AG09309 (cell line): ENCODE results near the gene RNF19B.
A peak's percentile ranks its signal among the peaks of the same experiment; 100 is the strongest.

Source experiments
- DNase-seq: peaks from one replicate; pipeline ENCODE4 v3.0.0-alpha.2; 2010; ENCODE audit warnings: low read depth
- H3K4me3 ChIP-seq: 2 replicates; pipeline ENCODE4 v1.5.1; 2011; ENCODE audit warnings: mild to moderate bottlenecking, low read depth, low read length, moderate library complexity; ENCODE audit not compliant: control insufficient read depth
- CTCF ChIP-seq: IDR thresholded peaks from 2 replicates; pipeline ENCODE4 v1.5.1; 2011; ENCODE audit warnings: mild to moderate bottlenecking, low read depth, low read length, inconsistent platforms; ENCODE audit not compliant: insufficient read depth, control insufficient read depth; ENCODE audit errors: missing control alignments

Gene RNF19B

GRCh38 chr1:32964461-32965250 is at the start of gene RNF19B:
Gene RNF19B, minus strand, starts transcription at chr1:32964809. Its CDS starts 124 bp downstream, at chr1:32964685.
- DNase-seq, result peak; percentile 55
- TF ChIP-seq CTCF, result no peak
- peak within 1 kb of the TSS; percentile 77 for H3K4me3 ChIP-seq

- no peak for DNase-seq
- H3K4me3 ChIP-seq, result no peak overlapping the region
- no peak for TF ChIP-seq CTCF
Observed at GRCh38 chr1:33013791-33014190, 49.2 kb upstream of the RNF19B start.

GRCh38 chr1:33012165-33012564 is 47.6 kb upstream of the RNF19B start:
- H3K4me3 ChIP-seq, result no peak overlapping the region
- no peak for TF ChIP-seq CTCF
- DNase-seq, result no peak

GRCh38 chr1:33010932-33011731 is 46.5 kb upstream of the RNF19B start:
- DNase-seq, result peak; percentile 23
- no peak for TF ChIP-seq CTCF
- H3K4me3 ChIP-seq, result no peak overlapping the region

- no peak for DNase-seq
- no peak for TF ChIP-seq CTCF
- no peak overlapping the region for H3K4me3 ChIP-seq
Observed at GRCh38 chr1:33009561-33009960, 45.0 kb upstream of the RNF19B start.

- no peak overlapping the region for H3K4me3 ChIP-seq
- no peak for TF ChIP-seq CTCF
- DNase-seq, result no peak
Observed at GRCh38 chr1:33008051-33008914, 43.7 kb upstream of the RNF19B start.
